Uterus (tissue), 2 donors: ENCODE data around the gene PNO1.

ENCODE experiments used
- CTCF ChIP-seq, 4 experiments: fragments of 200-600 bp in 2 of 4; fragments of 450-650 bp in 2 of 4; sonication (generic) in 2 of 4; IDR thresholded peaks; one replicate each; pipeline ENCODE4 v1.5.1; 2016 to 2019; ENCODE audit warnings: antibody characterized with exemption in 4 of 4, mild to moderate bottlenecking in 2 of 4, moderate library complexity in 1 of 4
- POLR2A ChIP-seq, 2 donors: fragments of 450-650 bp; IDR thresholded peaks; one replicate each; pipeline ENCODE4 v1.6.1; 2016; ENCODE audit warnings: antibody characterized with exemption in 2 of 2, mild to moderate bottlenecking in 1 of 2, moderate library complexity in 1 of 2

DNA sequence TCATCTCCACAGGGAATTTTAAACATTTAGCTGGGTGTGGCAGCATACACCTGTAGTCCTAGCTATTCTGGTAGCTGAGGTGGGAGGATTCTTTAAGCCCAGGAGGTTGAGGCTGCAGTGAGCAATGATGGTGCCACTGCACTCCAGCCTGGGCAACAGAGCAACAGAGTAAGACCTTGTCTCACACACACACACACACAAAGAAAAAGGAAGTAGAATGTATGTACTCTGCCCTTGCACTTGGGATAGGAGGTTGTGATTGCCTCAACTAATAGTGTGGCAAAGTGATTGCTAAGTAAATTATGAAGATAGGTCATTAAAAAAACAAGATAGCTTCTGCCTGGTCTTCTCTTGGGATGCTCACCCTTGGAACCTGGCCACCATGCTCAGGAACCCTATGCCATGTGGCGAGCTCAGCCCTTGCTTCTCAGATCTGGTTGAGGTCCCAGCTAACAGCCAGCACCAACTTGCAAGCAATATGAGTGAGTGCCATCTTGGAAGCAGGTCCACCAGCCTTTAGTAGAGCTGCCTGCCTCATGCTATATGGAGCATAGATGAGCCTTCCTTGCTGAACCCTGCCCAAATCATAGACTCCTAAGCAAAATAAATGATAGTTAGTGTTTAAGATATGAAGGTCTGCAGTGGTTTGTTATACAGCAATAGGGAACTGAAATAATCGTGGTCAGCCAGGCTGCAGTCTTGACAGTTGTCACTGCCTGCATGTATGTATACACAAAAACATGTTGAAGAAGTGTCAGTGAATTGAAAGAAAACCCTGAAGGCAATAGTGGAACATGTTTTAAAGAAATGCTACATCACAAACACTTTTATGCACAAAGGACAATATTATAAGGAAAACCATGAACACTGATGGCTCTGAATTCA lies 30.1 kb upstream of the PNO1 start:
- TF ChIP-seq CTCF (IDR thresholded peaks at IDR 0.05) = no peak
- TF ChIP-seq POLR2A (IDR thresholded peaks at IDR 0.05) = no peak
